HG03378 (cell line): ENCODE data around the gene MZT2B.
A peak's percentile ranks its signal among the peaks of the same experiment; 100 is the strongest.
"Not testable (repeated sequence)": the region's sequence is repeated elsewhere in the genome, so short reads cannot be mapped to it uniquely, and the experiment has no call there.

Experiments used
- ATAC-seq: cut with Tn5 transposase; IDR thresholded peaks from one replicate; pipeline ENCODE4 v1.9.1; 2021; ENCODE audit warnings: mild to moderate bottlenecking, moderate library complexity; ENCODE audit not compliant: unreplicated experiment

The MZT2B gene, protein sequence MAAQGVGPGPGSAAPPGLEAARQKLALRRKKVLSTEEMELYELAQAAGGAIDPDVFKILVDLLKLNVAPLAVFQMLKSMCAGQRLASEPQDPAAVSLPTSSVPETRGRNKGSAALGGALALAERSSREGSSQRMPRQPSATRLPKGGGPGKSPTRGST

DNA sequence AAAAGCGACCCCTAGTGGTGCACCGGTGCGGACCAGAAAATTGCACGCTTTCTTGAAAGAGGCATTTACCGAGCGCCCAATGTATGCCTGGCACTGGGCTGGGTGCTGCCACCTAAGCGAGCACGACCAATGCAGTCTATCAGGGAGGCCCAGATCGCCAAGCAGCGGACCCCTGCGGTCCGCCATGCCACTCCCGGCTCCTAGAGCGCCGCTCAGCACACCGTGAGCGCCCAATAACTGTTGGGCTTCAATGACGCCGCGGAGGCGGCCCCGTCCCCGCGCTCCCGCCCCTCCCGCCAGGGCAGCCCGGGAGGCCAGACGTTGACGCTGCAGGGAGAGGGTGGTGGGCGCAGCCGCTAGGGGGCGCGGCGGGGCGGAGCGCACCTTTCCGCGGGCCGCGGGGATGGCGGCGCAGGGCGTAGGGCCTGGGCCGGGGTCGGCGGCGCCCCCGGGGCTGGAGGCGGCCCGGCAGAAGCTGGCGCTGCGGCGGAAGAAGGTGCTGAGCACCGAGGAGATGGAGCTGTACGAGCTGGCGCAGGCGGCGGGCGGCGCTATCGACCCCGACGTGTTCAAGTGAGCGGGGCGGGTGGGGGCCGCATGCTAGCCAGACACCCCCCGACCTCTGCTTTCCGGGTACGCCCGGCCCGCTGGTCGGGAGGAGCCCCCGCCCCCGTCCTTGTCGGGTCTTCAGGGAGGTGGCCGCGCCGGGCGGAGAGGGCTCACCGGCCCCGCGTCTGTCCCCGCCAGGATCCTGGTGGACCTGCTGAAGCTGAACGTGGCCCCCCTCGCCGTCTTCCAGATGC is at the start of gene MZT2B:
TSS of gene MZT2B (plus strand) at position 383 of the 803 bp plus-strand sequence. CDS start at position 404, 21 bp downstream.
- ATAC-seq: peak; percentile 73

DNA sequence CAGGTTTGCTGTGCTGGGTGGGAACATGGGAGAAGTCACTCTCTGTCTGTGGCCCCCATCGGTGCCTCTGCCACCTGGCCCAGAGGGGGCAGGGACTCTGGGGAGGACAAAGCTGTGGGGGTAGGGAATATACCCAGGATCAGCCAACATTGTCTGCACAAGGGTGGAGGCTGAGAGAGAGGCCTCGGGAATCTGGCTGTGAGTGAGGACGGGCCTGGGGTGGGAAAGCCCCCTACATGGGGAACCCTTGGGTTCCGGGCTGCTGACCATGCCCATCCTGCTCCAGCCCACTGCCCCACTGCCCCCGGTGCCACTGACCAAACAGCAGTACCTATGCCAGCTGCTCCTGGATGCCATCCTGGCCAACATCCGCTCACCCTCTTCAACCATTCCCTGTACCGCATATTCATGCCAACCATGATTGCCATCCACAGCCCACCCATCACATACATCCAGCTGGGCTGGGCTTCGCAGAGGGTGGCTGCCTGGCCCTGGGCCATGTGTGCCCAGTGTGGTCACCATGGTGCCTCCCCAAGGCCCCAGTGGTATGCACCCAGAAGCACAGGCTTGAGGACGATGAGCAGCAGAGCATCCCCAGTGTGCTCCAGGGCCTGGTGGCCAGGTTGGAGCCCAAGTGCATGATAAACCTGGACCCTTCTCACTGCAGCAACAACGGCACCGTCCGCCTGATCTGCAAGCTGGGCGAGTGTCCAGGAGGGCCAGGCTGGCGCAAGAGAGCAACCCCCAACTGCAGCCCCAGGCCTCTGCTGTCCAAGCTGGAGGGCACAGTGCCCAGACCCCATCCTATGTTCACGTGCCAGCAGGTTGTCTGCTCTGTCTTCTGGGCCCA is 46.1 kb upstream of the MZT2B start:
- no peak for ATAC-seq

DNA sequence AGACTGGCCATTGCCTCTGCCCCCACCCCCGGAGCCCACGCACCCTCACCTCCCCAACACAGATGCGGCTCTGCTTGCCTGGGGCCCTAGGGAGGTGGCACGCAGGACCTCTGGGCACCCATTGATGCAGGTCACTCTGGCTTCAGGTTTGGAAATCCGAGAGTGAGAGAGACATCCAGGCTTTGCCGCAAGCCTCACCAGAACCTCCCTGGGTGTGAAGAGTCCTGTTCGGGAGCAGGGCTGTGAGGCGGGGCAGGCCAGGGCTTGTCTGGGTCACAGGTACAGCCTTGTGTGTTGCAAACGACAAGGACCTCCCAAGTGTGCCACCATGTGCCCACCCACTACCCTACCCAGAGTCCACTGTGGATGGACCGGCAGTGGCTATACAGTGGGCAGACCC is 45.5 kb upstream of the MZT2B start:
- ATAC-seq: not testable (repeated sequence)

DNA sequence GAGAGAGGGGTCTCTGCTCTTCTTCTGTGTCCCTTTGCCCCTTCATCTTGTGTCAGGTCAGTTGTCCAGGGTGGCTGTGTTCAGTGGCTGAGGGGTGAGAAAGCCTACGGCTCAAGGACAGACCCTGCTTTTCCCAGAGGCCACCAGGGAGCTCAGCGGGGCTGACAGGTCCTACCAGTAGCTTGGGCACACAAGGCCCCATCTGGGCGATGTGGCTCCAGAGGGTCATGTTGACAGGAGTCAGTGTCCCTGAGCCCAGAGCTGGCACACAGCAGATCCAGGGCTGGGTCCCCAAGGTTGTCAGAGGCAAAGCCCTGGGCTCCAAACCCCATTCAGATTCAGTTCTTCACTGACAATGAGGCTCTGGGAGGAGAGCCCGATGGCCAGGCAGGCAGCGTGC is 44.9 kb upstream of the MZT2B start:
- not testable (repeated sequence) for ATAC-seq

DNA sequence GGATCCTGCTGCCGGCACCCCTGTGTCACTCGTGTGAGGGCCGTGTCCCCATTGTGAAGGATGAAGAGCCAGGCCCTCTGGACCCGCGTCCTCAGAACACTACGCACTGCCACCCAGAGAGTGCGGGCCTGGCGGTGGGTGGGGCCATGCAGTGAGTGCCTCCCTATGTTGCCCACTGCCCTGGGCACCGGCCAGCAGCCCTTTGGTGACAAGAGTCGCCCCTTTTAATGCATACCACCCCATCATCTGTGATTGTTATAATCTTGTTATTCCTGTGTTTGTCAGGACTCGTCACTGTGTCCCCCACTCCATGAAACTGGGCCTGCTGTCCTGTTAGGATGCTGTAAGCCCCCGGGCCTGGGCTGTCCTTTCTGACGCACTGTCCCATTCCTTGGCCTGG is 43.7 kb upstream of the MZT2B start:
- ATAC-seq: not testable (repeated sequence)

DNA sequence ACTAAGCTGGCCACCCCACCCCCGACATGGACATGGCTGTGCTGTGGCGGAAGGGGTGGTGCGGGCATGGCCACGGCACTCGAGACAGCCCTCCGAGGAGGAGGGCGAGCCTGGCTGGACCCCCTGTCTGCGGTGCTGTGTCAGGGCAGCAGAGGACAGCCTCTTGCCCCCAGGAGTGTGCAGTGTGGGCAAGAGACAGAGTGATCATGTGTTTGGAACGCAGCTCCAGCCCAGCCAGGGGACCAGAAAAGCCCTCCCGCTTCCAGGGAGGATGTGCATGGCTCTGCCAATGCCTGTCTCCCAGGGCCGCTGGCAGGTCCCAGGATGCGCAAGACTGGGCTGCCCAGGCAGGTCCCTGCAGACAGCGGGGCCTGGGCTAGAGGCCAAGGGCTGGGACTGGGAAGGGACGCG is 43.2 kb upstream of the MZT2B start:
- not testable (repeated sequence) for ATAC-seq

DNA sequence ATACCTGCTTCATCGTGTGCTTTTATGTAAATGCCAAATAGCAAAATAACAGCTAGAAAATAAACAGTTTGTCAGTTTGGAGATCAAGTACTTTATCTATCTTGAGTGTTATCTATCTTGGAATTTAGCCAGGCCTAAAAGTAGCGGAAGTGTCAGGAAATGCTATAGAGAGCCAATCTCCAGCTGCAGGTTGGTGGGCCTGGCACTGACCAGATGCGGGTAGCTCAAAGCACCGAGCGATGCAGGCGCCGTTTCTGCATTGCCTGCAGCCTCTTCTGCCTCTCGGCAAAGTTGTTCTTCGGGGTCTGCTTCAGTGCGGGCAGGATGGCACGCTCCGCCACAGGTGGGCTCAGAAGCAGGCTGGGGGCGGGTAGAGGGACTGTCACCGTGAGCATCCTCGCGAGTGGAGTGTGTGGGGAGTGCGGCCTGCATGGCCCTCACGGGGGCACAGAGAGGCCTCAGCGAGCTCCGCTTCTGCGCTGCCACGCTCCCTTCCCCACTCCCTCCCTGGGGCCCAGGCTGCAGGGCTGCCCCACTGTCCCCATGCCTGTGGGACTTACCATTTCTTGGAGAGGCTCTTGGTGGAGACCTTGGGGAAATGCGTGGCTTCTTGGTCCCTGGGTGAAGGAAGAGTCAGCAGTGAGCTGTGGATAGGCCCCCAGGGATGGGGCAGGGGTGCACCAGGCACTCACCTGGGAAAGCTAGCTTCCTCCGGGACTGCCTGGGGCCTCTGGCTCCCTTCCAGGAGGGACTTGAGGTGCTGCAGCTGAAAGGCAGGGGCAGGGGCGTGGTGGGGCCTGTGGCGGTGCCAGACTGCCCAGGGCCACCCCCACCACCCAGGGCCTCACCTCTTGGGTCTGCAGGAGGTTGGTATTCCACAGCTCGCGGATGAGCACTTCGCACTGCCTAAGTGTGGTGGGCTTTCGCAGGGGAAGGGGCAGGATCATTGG is 42.5 kb upstream of the MZT2B start:
- not testable (repeated sequence) for ATAC-seq

DNA sequence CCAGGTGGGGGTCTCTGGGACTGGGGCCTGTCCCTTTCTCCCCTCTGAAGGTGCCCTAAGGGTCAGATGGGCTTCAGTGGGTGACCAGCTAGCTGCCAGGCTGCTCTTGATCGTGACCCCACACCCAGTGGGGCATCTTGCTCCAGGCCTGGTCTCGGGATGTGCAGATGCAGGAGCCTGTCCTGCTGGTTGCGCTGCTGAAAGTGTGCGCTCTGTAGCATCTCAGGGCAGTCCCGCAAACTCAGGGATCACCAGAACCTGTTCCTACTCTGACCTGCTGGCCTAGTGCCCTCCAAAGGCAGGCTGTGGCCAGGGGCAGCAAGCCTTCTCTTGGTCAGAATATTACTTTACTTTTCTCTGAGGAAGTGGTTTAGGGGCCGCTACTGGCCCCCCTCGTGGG is 41.5 kb upstream of the MZT2B start:
- not testable (repeated sequence) for ATAC-seq

DNA sequence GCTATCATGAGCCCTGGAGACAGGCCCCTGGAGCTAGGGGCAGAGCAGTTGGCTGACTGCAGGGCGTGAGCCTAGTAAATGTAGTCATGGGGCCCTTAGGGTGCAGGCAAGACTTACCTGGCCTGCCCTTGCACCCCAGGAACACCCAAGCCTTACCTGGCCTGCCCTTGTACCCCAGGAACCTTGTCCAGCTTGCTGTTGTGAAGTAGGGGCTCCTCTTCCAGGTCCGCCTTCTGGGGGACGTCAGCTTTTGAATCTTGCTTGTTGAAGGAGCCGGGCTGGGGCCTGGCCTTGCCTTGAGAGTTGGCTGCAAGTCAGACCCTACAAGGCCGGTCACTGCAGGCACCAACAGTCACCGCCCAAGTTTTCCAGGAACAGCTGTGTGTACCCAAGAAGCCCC is 41.1 kb upstream of the MZT2B start:
- ATAC-seq: not testable (repeated sequence)

DNA sequence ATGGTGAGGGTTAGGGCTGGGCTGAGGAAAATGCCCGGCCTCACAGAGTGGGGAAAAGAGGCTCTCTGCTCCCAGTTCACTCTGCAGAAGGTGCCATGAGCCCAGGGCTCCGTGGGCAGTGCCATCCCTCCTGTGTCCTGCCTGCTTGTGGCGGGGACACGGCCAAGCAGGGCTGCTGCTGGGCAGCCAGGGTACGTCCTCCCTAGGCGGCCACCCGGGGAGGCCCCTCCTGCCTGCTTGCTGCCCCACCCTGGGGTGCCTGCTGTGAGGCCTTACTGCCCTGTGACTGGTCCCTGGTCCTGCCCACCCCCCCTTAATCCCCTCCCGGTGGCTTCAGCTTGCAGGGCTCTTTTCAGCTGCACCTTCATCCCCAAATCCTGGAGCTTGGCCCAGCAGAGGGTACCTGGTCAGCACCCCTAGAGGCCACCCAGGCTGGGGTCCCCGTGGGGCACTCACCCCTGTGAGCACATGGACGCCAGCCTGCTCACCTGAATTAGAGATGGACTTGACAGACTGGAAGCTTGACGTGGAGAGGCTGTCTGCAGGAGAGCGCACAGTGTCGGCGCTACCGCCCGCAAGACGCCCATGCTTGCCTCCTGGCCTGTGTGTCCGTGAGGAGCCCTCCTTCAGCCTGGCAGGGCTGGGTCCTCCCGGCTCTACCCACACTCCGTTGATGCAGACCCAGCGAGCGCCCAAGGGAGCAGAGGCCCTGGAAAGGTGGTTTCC is 40.3 kb upstream of the MZT2B start:
- ATAC-seq: not testable (repeated sequence)

DNA sequence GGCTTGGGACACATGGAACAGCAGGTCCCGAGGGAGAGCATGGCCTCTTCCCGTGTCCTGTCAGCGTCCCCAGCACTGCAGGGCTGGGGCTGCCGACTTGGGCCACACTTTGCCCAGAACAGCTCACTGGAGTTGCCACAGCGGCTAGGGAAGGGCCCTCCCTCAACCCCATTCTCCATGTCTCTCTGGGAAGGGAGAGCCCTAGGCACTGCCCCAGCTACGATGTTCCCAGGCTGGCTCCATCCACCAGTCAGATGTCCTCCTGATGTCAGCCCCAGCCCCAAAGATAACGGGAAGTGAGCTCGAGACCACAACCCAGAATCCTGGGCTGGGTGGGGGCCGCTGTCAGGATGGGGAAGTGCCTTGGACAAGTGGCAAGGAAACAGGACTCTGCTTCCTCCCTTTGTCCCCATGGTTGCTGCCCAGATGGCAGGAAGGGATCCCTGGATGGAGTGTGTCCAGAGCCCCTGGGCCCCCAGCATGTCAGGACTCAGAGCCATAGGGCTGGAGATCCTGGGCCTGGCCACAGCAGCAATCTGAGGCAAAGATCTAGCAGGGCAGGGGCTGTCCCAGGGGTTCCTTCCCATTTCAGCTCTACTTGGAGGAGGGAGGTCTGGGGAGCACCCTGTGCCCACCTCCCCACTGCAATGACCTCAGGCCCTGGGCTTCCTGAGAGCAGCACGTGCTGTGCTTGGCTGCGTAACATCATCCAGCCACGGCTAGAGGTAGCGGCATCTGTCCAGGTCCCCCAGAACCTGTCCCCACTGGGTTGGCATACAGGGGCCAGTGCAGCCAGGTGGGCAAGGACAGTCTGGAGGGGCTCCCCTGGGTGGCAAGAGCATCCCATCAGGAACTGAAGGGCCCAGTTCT is 39.4 kb upstream of the MZT2B start:
- ATAC-seq: not testable (repeated sequence)

DNA sequence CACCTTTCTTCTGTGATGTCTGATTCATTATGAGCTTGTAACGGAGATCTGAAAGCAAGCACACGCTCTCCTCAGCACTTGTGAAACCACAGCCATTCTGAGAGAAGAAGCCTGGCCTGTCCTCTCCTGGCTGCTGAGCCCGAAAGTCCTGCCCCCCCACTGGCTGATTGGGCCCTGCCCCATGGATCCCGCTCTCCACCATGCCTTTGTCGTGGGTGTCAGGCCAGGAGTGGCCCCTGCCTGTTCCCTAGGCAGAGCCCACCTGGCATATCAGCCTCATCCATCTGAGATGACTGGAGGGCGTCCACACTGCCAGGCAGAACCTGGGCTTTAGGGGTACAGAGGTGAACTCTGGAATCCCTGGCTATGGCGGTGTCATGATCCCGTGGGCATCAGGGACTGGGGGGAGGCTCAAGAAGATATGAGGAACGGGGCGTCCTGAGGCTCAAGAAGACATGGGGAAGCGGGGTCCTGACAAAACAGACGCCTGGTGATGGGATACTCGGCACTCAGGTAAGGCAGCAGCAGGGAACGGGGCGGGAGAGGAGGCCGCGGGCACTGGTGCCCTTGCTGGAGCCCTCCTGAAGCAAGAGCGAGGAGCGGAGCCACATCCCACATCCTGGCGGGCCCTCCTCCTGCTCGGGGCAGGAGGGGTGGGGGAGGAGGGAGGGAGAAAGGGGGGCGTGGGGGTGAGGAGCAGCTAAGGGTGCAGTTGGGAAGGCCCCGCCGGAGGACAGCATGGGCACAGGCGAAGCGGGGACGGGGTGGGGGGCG is 38.6 kb upstream of the MZT2B start:
- peak; percentile 39 for ATAC-seq

DNA sequence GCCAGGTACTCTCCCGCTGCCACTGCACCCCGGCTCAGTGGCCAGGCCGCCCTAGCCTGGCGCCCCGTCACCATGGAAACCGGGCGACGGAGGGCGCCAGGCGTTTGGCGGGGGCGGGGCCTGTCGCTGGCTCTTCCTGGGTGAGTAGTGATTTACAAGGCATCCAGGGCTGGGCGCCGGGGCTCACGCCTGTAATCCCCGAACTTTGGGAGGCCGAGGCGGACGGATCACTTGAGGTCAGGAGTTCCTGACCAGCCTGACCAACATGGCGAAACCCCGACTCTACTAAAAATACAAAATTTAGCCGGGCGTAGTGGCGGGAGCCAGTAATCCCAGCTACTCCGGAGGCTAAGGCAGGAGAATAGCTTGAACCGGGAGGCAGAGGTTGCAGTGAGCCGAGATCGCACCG is 37.1 kb upstream of the MZT2B start, which contains the start of gene CCDC74B:
TSS of gene CCDC74B (minus strand) at position 107 of the 409 bp plus-strand sequence. CDS start 116 bp downstream, outside the sequence.
- peak; percentile 71 for ATAC-seq

DNA sequence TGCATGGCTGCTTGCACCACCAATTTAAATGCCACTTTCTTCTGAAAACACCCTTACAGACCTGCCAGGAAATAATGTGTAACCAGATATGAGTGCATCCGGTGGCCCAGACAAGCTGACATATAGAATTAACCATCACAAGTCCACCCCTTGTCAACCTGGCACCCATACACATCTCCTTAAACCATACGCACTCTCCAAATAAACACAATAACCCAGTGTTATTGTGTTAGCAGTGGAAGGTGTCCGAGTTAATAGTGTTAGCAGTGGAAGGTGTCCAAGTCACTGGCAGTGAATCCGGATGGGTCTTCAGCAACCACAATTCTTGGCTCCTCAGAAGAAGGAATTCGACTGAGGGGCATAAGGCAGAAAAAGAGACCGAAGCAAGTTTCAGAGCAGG is 33.5 kb upstream of the MZT2B start:
- not testable (repeated sequence) for ATAC-seq

DNA sequence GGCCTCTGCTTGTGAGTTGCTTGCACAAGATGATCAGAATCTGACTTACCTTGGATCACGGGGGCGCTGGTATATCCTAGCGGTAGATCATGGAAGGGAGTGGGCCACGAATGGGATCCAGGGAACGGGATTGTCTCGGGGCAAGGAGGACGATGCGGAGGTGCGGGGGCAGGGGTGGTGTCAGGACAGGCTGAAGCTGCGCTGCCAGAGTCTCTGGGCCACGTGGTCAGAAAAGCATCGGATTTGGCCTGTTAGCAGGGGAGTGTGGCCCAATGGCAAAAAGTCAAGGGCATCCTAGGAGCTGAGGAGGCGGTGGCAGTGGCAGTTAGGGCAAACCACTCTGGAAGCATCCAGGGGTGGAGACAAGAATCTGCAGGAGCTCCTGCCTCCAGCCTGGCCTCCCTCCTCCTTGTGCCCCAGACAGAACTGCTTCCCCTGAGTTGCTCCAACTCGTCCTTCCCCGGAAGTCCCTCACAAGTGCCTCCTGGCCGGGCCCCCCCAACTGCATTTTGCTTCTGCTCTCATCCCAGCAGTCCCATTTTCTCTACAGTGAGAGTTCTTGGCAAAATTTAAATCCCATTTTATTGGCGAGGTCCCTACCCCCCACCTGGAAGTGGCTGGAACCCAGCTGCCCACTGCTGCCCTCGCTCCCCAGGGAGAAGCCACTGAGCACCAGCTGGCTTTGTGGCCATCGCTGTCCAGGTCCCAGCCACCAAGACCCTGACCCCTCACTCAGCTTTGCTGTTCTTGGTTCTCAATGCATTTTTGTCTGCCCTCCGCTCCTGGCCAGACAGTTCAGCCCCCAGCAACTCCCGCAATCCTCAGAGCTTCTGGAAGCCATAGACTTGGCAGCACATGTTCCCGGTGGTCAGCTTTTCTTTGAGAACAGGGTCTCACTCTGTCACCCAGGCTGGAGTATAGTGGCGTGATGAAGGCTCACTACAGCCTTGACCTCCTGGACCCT is 31.6 kb upstream of the MZT2B start:
- no peak for ATAC-seq

DNA sequence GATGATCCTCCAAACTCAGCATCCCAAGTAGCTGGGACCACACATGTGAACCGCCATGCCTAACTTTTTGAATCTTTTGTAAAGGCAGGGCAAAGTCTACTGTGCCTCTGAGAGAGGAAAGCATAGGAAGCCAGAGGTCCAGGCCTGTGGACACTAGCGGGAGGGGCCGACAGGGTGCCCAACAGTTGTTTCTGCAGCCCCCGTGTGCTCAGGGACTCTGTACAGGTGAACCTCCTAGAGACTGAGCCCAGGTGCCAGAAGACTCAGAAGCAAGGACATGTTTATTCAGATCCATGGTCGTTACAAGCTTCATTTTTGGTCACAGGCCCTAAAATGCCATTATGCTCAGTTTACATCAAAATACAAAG is 30.9 kb upstream of the MZT2B start:
- not testable (repeated sequence) for ATAC-seq
